ENCODE data around the gene GNL2. TPM values are rescaled to one million over a fixed set of nuclear protein-coding genes. Genes with fewer than 3 reads are reported as not detected.
A peak's percentile ranks its signal among the peaks of the same experiment; 100 is the strongest.

The GNL2 gene
- total RNA-seq (100 to 1,000 TPM in 2 of 5 donors, 10 to 100 TPM in 2, not detected in 1; 70.7 to 152 (median 99.1) TPM), polyA plus RNA-seq (10 to 100 TPM; 42.6 to 82.7 (median 68.3) TPM)
- long read RNA-seq, donor 1, transcript GNL2-202 (4 exons, 2,409 nt), result major isoform, 14 of 26 reads
- long read RNA-seq, donor 1, partial matches to known transcripts, result 11 of 26 reads
- long read RNA-seq, donor 1, other reads (novel, unspliced or antisense), result 0 of 26 reads
- long read RNA-seq, donor 2, transcript GNL2-202 (4 exons, 2,409 nt), result major isoform, 23 of 39 reads
- long read RNA-seq, donor 2, transcript GNL2-201 (16 exons, 2,334 nt), result minor isoform, 6 of 39 reads
- long read RNA-seq, donor 2, partial matches to known transcripts, result 9 of 39 reads
- long read RNA-seq, donor 2, other reads (novel, unspliced or antisense), result 0 of 39 reads
- long read RNA-seq, donor 3, transcript GNL2-202 (4 exons, 2,409 nt), result major isoform, 18 of 25 reads
- long read RNA-seq, donor 3, partial matches to known transcripts, result 5 of 25 reads
- long read RNA-seq, donor 3, other reads (novel, unspliced or antisense), result 0 of 25 reads
- long read RNA-seq, donor 4, result 0 reads
- long read RNA-seq, donor 5, transcript GNL2-202 (4 exons, 2,409 nt), result major isoform, 9 of 17 reads
- long read RNA-seq, donor 5, partial matches to known transcripts, result 7 of 17 reads
- long read RNA-seq, donor 5, other reads (novel, unspliced or antisense), result 0 of 17 reads
- long read RNA-seq, donor 6, result 0 reads
- long read RNA-seq, donor 7, transcript GNL2-202 (4 exons, 2,409 nt), result major isoform, 17 of 21 reads
- long read RNA-seq, donor 7, partial matches to known transcripts, result 0 of 21 reads
- long read RNA-seq, donor 7, other reads (novel, unspliced or antisense), result 0 of 21 reads
- long read RNA-seq, donor 8, transcript GNL2-202 (4 exons, 2,409 nt), result major isoform, 20 of 33 reads
- long read RNA-seq, donor 8, partial matches to known transcripts, result 10 of 33 reads
- long read RNA-seq, donor 8, other reads (novel, unspliced or antisense), result 0 of 33 reads
- long read RNA-seq, donor 9, transcript GNL2-202 (4 exons, 2,409 nt), result major isoform, 24 of 43 reads
- long read RNA-seq, donor 9, partial matches to known transcripts, result 17 of 43 reads
- long read RNA-seq, donor 9, other reads (novel, unspliced or antisense), result 0 of 43 reads
- long read RNA-seq, donor 10, partial matches to known transcripts, result 0 of 4 reads
- long read RNA-seq, donor 10, other reads (novel, unspliced or antisense), result 0 of 4 reads

- 0 to 1% (median 1%) methylated on average over 47 to 51 of the region's 51 CpGs for WGBS, 5 donors
- peak; percentile 99 for DNase-seq
- peaks cover 16 to 31% (median 28%) of the 10 kb centered on the region in 4 donors for H3K36me3 ChIP-seq
- peaks cover 0 to 6% (median 4%) of the 10 kb centered on the region in 3 donors for H3K27me3 ChIP-seq
- intact Hi-C loops (cut with DNase I; ENCODE audit: low total_unique reads), result no loop called here
- H3K27ac ChIP-seq, result peak within 1 kb of the TSS; percentile 79 to 91 (median 85)
- H3K9me3 ChIP-seq, result no peaks in the 10 kb centered on the region
- peaks cover 20 to 31% (median 24%) of the 10 kb centered on the region in 4 donors for H3K4me1 ChIP-seq
- TF ChIP-seq POLR2AphosphoS5 (IDR thresholded peaks at IDR 0.05) (peak; percentile 68 to 98 (median 87)), POLR2A (IDR thresholded peaks at IDR 0.05) (peak in 1 of 4 donors; percentile 33), CTCF (IDR thresholded peaks at IDR 0.05) (no peak), EP300 (IDR thresholded peaks at IDR 0.05) (no peak)
- peak within 1 kb of the TSS; percentile 61 to 94 (median 84) for H3K4me3 ChIP-seq
Observed at GRCh38 chr1:37595440-37596181, at the start of gene GNL2. TSS of gene GNL2 (minus strand) at chr1:37595937. CDS start at chr1:37595822, 115 bp downstream.

DNA sequence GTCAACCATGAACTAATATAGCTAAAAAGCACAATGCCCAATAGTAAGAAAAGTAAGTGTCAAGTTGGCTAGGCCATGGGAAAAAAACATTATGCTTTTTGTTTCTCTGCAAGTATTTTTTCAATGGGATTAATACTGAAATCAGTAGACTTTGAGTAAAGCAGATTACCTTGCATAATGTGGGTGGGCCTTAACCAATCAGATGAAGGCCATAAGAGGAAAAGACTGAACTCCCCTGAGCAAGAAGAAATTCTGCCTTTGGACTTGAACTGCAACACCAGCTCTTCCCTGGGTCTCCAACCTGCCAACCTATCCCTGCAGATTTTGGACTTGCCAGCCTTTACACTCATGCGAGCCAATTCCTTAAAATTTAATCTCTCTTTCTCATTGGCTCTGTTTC, 45.3 kb upstream of the GNL2 start:
- DNase-seq, result no peak
- H3K4me3 ChIP-seq, result no peak overlapping the region
- no peaks in the 10 kb centered on the region for H3K36me3 ChIP-seq
- H3K27ac ChIP-seq, result no peak overlapping the region
- no peak for TF ChIP-seq POLR2A (IDR thresholded peaks at IDR 0.05)
- no peak for TF ChIP-seq CTCF (IDR thresholded peaks at IDR 0.05)
- TF ChIP-seq POLR2AphosphoS5 (IDR thresholded peaks at IDR 0.05), result no peak
- TF ChIP-seq EP300 (IDR thresholded peaks at IDR 0.05), result no peak
- peaks cover 0 to 83% (median 25%) of the 10 kb centered on the region in 3 donors for H3K27me3 ChIP-seq
- no peaks in the 10 kb centered on the region for H3K4me1 ChIP-seq
- intact Hi-C loops (cut with DNase I; ENCODE audit: low total_unique reads), result no loop called here
- WGBS, 5 donors, result 85 to 100% (median 96%) methylated on average over 1 of the region's 1 CpG
- H3K9me3 ChIP-seq, result peaks cover 0 to 26% (median 22%) of the 10 kb centered on the region in 4 donors

- Histone ChIP-seq H3K4me3 (no peak overlapping the region), H3K27ac (no peak overlapping the region), H3K4me1 (peaks cover 7 to 25% (median 21%) of the 10 kb centered on the region in 4 donors), H3K27me3 (peaks cover 13 to 92% (median 60%) of the 10 kb centered on the region in 3 donors), H3K9me3 (peaks cover 0 to 9% (median 6%) of the 10 kb centered on the region in 4 donors), H3K36me3 (no peaks in the 10 kb centered on the region)
- intact Hi-C loops (cut with DNase I; ENCODE audit: low total_unique reads), result no loop called here
- TF ChIP-seq CTCF (IDR thresholded peaks at IDR 0.05) (no peak), EP300 (IDR thresholded peaks at IDR 0.05) (no peak), POLR2A (IDR thresholded peaks at IDR 0.05) (no peak), POLR2AphosphoS5 (IDR thresholded peaks at IDR 0.05) (no peak)
- no peak for DNase-seq
- WGBS, 5 donors, result 66 to 75% (median 71%) methylated on average over 6 of the region's 6 CpGs
Observed at GRCh38 chr1:37636435-37636834, 40.7 kb upstream of the GNL2 start.

Data from stomach (tissue), 19 donors.